Activated T-cell treated with anti-CD3 and anti-CD28 coated beads, Interleukin-2, amount 50 U/mL, for 72 hours (primary cell): ENCODE measurements around the gene ATF4. TPM values are rescaled to one million over a fixed set of nuclear protein-coding genes. Genes with fewer than 3 reads are reported as not detected.

ENCODE experiments used
- ATAC-seq, 2 donors: fragments of 150-1000 bp; cut with Tn5 transposase; replicated peaks in 1 of 2; 2 replicates each; pipeline ENCODE4 v1.10.0; 2021; ENCODE audit warnings: moderate library complexity in 2 of 2, mild to moderate bottlenecking in 1 of 2
- DNase-seq, 2 donors: peaks; one replicate each; pipeline ENCODE4 v3.0.0; 2021 to 2022; ENCODE audit warnings: mixed read lengths in 1 of 2
- H3K27ac Mint-ChIP-seq: one replicate; pipeline ENCODE4 v1.8.0; 2022; ENCODE audit warnings: mild to moderate bottlenecking, moderate library complexity, mixed read lengths
- H3K27me3 Mint-ChIP-seq: one replicate; pipeline ENCODE4 v1.8.0; 2022; ENCODE audit warnings: low read depth, mixed read lengths
- H3K36me3 Mint-ChIP-seq, 2 donors: one replicate each; pipeline ENCODE4 v1.8.0; 2022; ENCODE audit warnings: mixed read lengths in 2 of 2, mild to moderate bottlenecking in 1 of 2; ENCODE audit not compliant: insufficient read depth in 2 of 2
- H3K4me1 Mint-ChIP-seq: one replicate; pipeline ENCODE4 v1.8.0; 2022; ENCODE audit warnings: low read depth, mixed read lengths
- H3K4me3 Mint-ChIP-seq, 2 donors: one replicate each; pipeline ENCODE4 v1.8.0; 2022; ENCODE audit warnings: mild to moderate bottlenecking in 2 of 2, mixed read lengths in 2 of 2, moderate library complexity in 2 of 2
- H3K9me3 Mint-ChIP-seq, 2 donors: one replicate each; pipeline ENCODE4 v1.8.0; 2022; ENCODE audit warnings: mixed read lengths in 2 of 2
- total RNA-seq, 2 donors: library from RNA; stranded (reverse); gene quantifications; one replicate each; pipeline ENCODE4 v1.2.3, GENCODE V29; 2022

ATF4 gene
- total RNA-seq, 2 donors from 2014 or later: 779 to 836 TPM

DNA sequence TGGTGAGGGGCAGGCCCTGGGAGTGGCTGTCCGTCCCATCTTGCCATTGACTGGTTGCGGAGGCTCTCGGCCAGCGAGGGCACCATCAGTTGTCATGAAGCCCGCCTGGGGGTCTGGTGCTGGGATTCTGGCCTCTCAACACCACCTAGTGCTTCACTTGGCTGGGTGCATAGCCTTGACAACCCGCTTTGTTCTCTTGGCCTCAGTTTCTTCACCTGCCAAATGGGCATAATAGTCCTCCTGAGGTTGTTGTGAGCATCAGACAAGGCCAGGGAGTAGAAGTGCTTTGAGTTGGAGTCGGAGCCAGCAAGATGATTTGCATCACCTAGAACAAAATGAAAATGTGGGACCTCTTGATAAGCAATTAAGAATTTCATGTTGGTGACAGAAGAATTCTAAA, 48.7 kb downstream of the ATF4 start:
- H3K27me3 Mint-ChIP-seq: no peaks in the 10 kb centered on the region
- no peak for ATAC-seq
- H3K4me1 Mint-ChIP-seq: peaks cover 11% of the 10 kb centered on the region
- peaks cover 2 to 7% of the 10 kb centered on the region in 2 donors for H3K36me3 Mint-ChIP-seq
- DNase-seq: no peak
- H3K27ac Mint-ChIP-seq: no peak overlapping the region
- peaks cover 6 to 7% of the 10 kb centered on the region in 2 donors for H3K9me3 Mint-ChIP-seq
- no peak overlapping the region for H3K4me3 Mint-ChIP-seq

DNA sequence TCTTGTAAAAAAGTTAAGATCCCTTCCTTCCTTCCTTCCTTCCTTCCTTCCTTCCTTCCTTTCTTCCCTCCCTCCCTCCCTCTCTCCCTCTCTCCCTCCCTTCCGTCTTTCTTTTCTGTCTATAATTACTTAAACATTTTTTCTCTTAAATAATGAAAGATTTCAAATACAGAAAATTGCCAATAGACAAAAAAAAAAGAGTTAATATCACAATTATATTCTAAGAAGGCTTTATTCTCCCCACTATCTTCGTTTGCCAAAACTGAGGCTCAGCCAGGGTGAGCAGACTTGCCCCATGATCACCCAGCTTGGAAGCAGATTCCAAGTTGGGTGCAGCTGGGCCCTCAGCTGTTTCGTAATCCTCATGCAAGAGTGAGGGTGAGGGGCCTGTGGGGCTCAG, 49.9 kb downstream of the ATF4 start:
- DNase-seq: no peak
- Mint-ChIP-seq H3K27ac (no peak overlapping the region), H3K27me3 (no peaks in the 10 kb centered on the region), H3K4me1 (peaks cover 11% of the 10 kb centered on the region), H3K9me3 (peaks cover 6 to 7% of the 10 kb centered on the region in 2 donors), H3K36me3 (peaks cover 2 to 7% of the 10 kb centered on the region in 2 donors), H3K4me3 (no peak overlapping the region)
- no peak for ATAC-seq

DNA sequence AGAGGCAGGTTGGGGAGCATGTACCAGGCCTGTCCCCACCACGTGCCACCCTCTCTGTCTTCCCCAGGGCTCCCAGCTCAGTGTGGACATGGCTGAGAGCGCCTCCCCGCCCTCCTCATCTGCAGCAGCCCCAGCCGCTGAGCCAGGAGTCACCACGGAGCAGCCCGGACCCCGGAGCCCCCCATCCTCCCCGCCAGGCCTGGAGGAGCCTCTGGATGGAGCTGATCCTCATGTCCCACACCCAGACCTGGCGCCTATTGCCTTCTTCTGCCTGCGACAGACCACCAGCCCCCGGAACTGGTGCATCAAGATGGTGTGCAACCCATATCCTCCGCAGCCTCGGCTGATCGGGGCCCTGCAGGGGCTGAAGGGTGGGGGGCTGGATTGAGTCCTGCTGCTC, 50.3 kb downstream of the ATF4 start, which contains the start of gene CACNA1I:
CACNA1I (plus strand) TSS at position 89 of the 400 bp plus-strand sequence; CDS start at position 89, 0 bp downstream.
- ATAC-seq: no peak
- Mint-ChIP-seq H3K27me3 (no peaks in the 10 kb centered on the region), H3K36me3 (peaks cover 0 to 3% of the 10 kb centered on the region in 2 donors), H3K27ac (no peak within 1 kb of the TSS), H3K4me1 (peaks cover 11% of the 10 kb centered on the region), H3K9me3 (peaks cover 2 to 3% of the 10 kb centered on the region in 2 donors), H3K4me3 (no peak within 1 kb of the TSS)
- no peak for DNase-seq

DNA sequence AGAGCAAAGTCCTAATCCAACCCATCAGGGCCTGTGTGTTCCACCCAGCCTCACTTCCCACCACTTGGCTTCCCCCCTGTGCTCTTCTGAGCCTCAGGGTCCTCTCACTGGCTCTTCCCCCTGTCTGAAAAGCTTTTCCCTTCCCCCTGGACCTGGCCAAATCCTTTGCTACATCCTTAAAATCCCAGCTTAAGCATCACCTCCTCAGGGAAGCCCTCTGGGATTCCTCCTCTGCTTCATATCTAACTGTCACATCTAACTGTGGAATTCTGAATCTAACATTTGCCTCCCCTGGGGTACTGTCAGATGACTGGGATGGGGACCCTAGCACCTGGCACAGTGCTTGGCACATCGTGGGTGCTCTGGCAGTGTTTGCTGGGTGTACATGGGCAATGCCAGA, 51.2 kb downstream of the ATF4 start:
- Mint-ChIP-seq H3K4me3 (no peak overlapping the region), H3K4me1 (peaks cover 11% of the 10 kb centered on the region), H3K27ac (no peak overlapping the region), H3K36me3 (no peaks in the 10 kb centered on the region), H3K9me3 (no peaks in the 10 kb centered on the region), H3K27me3 (no peaks in the 10 kb centered on the region)
- no peak for ATAC-seq
- DNase-seq: no peak

Other genes starting within 250 kb of the ATF4 start
- 1,000 to 10,000 TPM; 3,380 to 3,455 TPM for gene RPL3, start 200.9 kb upstream of the ATF4 start, total RNA-seq
- gene SYNGR1, start 170.6 kb upstream of the ATF4 start, total RNA-seq: 1 to 10 TPM; 4.4 to 5.3 TPM
- gene TAB1, start 120.8 kb upstream of the ATF4 start, total RNA-seq: 10 to 100 TPM; 29.4 to 30.9 TPM
- gene MGAT3, start 63.5 kb upstream of the ATF4 start, total RNA-seq: 1 to 10 TPM; 1.2 to 2.6 TPM
- 10 to 100 TPM; 49.5 to 58.3 TPM for gene MIEF1, start 18.3 kb upstream of the ATF4 start, total RNA-seq
- gene RPS19BP1, start 12.2 kb downstream of the ATF4 start, total RNA-seq: 10 to 100 TPM; 78.3 to 82.0 TPM
- gene CACNA1I, start 50.2 kb downstream of the ATF4 start, total RNA-seq: under 1 TPM; 0.34 to 0.58 TPM